PFSK-1 (cell line): ENCODE measurements around the gene PREX1.

Source experiments
- FOXP2 ChIP-seq: optimal IDR thresholded peaks from 2 replicates; pipeline ENCODE3; 2011; ENCODE audit warnings: borderline replicate concordance, control low read depth, inconsistent platforms; ENCODE audit not compliant: insufficient read depth; ENCODE audit errors: extremely low read length, extremely low read depth
- POLR2AphosphoS5 ChIP-seq: IDR thresholded peaks from 2 replicates; pipeline ENCODE4 v1.6.1; 2012; ENCODE audit warnings: low read depth, mild to moderate bottlenecking, control low read depth, low read length, moderate library complexity
- SIN3A ChIP-seq: IDR thresholded peaks from 2 replicates; pipeline ENCODE4 v1.6.1; 2012; ENCODE audit warnings: mild to moderate bottlenecking, low read length, moderate library complexity, borderline replicate concordance; ENCODE audit not compliant: insufficient read depth
- TAF1 ChIP-seq: IDR thresholded peaks from 2 replicates; pipeline ENCODE4 v1.6.1; 2012; ENCODE audit warnings: low read length, control low read depth, borderline replicate concordance; ENCODE audit not compliant: insufficient read depth
- TF ChIP-seq, protein P1 (sequence below), 2 experiments: IDR thresholded peaks; 2 replicates each; pipeline versions ENCODE4 v1.6.1 to v1.8.0; 2011 to 2012; ENCODE audit warnings: low read depth in 2 of 2, low read length in 2 of 2, control low read depth in 1 of 2, inconsistent platforms in 1 of 2, mild to moderate bottlenecking in 1 of 2, moderate library complexity in 1 of 2; ENCODE audit not compliant: insufficient read depth in 1 of 2

PREX1 gene

GRCh38 chr20:48627737-48628128, 200.1 kb downstream of the PREX1 start:
- TF ChIP-seq, protein P1, sequence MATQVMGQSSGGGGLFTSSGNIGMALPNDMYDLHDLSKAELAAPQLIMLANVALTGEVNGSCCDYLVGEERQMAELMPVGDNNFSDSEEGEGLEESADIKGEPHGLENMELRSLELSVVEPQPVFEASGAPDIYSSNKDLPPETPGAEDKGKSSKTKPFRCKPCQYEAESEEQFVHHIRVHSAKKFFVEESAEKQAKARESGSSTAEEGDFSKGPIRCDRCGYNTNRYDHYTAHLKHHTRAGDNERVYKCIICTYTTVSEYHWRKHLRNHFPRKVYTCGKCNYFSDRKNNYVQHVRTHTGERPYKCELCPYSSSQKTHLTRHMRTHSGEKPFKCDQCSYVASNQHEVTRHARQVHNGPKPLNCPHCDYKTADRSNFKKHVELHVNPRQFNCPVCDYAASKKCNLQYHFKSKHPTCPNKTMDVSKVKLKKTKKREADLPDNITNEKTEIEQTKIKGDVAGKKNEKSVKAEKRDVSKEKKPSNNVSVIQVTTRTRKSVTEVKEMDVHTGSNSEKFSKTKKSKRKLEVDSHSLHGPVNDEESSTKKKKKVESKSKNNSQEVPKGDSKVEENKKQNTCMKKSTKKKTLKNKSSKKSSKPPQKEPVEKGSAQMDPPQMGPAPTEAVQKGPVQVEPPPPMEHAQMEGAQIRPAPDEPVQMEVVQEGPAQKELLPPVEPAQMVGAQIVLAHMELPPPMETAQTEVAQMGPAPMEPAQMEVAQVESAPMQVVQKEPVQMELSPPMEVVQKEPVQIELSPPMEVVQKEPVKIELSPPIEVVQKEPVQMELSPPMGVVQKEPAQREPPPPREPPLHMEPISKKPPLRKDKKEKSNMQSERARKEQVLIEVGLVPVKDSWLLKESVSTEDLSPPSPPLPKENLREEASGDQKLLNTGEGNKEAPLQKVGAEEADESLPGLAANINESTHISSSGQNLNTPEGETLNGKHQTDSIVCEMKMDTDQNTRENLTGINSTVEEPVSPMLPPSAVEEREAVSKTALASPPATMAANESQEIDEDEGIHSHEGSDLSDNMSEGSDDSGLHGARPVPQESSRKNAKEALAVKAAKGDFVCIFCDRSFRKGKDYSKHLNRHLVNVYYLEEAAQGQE (IDR thresholded peaks at IDR 0.05; ENCODE audit: insufficient read depth in 1 of 2, low read depth in 2 of 2, low read length in 2 of 2): no peak

- TF ChIP-seq, protein P1 (IDR thresholded peaks at IDR 0.05; ENCODE audit: insufficient read depth in 1 of 2, low read depth in 2 of 2, low read length in 2 of 2): no peak
- TF ChIP-seq FOXP2 (no peak), POLR2AphosphoS5 (no peak), TAF1 (no peak), SIN3A (no peak)
These were observed 200.7 kb downstream of the PREX1 start for GRCh38 chr20:48626938-48627736.

GRCh38 chr20:48626226-48626937, 201.4 kb downstream of the PREX1 start:
- no peak for TF ChIP-seq FOXP2
- no peak for TF ChIP-seq POLR2AphosphoS5
- no peak for TF ChIP-seq SIN3A
- TF ChIP-seq TAF1: no peak
- TF ChIP-seq, protein P1 (IDR thresholded peaks at IDR 0.05; ENCODE audit: insufficient read depth in 1 of 2, low read depth in 2 of 2, low read length in 2 of 2): no peak

DNA sequence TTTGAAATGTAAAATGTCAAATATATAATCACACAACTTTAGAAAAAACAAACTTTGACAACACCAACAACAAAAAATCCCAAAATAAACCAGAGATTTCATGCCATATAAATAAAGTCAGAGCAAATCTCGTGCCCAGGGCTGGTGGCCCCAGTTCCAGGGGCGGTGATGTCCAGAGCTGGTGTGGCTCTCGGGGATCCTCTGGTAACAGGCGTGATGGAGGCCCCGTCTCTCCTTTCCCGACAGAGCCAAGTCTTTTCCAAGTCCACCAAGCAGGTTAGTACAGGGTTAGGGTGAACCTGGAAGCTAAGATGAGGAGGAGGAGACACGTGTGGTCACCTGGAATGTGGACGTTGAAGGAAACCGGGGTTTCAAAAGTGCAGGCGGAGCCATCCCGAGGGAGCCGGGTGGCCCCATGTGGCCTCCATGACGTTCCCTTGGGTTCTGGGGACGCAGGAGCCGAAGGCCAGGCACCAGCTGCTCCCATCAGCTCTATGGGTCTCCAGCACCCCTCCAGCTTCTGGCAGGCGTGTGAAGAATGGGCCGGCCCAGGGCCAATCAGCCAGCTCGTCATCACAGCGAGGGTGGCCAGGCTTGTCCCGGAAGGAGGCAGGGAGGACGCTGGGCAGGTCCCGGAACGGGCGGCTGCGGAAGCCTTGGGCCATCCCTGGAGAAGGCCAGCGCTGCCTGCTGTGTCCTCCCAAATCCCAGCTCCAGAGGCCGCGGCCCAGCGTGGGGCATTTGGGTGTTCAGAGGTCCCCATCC, 202.5 kb downstream of the PREX1 start:
- no peak for TF ChIP-seq FOXP2
- TF ChIP-seq POLR2AphosphoS5: no peak
- TF ChIP-seq, protein P1 (IDR thresholded peaks at IDR 0.05; ENCODE audit: insufficient read depth in 1 of 2, low read depth in 2 of 2, low read length in 2 of 2): no peak
- no peak for TF ChIP-seq TAF1
